Fibroblast of mammary gland (primary cell): ENCODE results near the gene EYA2.

Experiments
- DNase-seq: peaks from one replicate; pipeline ENCODE4 v3.0.0-alpha.2; 2010; ENCODE audit warnings: low read depth
- H3K4me3 ChIP-seq: 2 replicates; pipeline ENCODE4 v1.5.1; 2011; ENCODE audit warnings: low read depth, mild to moderate bottlenecking, low read length, moderate library complexity; ENCODE audit not compliant: control insufficient read depth
- CTCF ChIP-seq: conservative IDR thresholded peaks from 2 replicates; pipeline ENCODE4 v1.5.1; 2011; ENCODE audit warnings: low read depth, low read length, inconsistent platforms; ENCODE audit not compliant: control insufficient read depth, insufficient read depth

Gene EYA2

GRCh38 chr20:47055699-47056369 is 161.2 kb downstream of the EYA2 start:
- DNase-seq, result peak; percentile 71
- TF ChIP-seq CTCF, result no peak
- H3K4me3 ChIP-seq, result no peak overlapping the region

DNA sequence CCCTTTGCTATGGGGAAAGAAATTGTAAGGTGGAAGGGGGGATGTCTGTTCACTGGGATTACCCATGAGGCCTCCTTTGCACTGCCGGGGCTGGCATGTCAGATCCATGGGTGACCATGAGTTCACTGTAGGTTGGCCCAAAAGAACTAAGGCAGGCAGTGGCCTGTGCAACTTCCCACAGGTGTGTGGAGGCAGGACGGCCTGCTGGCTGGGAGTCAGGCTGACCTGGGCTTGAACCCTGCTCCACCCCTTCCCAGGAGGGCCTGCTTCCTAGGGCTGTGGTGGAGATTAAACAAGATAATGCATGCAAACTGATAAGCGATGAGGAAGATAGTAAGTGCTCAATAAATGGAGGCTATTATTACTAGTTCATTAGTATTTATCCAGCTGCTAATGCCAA is 163.0 kb downstream of the EYA2 start:
- H3K4me3 ChIP-seq, result no peak overlapping the region
- TF ChIP-seq CTCF, result no peak
- no peak for DNase-seq

DNA sequence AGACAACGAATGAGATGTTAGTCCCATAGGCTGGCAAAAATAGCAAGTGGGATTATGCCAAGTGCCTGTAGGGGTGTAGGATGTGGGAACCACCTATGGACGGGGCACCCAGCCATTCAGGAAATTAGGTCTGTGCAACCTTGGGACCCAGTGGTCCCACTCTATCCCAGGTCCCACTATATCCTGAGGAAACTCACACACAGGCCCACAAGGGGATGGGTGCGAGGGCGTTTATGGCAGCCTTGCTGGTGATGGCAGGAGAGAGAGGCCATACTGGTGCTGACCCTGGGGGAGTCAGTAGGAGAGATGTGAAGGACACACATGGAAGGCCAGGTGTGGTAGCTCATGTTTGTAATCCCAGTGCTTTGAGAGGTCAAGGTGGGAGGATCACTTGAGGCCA is 163.6 kb downstream of the EYA2 start:
- no peak overlapping the region for H3K4me3 ChIP-seq
- DNase-seq, result no peak
- no peak for TF ChIP-seq CTCF

GRCh38 chr20:47059536-47059935 is 164.9 kb downstream of the EYA2 start:
- no peak for DNase-seq

DNA sequence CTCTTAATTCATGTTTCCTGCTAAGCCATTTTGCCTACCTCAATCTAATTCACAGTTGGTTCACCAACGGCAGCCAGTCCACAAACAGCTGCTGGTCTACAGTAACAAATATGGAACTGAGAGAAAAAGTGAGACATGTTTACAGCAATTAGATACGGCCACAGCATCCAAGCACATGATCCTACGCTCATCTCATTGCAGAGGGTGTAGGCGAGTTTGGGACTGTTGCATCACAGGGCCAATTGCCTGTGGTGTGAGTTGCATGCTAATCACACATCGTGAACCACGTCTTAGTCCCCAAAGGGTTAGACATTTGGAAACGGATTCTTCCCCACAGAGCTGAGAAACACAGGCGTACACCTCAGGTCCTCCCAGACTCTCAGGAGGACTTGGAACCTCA is 166.9 kb downstream of the EYA2 start:
- no peak overlapping the region for H3K4me3 ChIP-seq
- peak; percentile 34 for DNase-seq
- no peak for TF ChIP-seq CTCF

More at GRCh38 chr20:47059536-47059935, 164.9 kb downstream of the EYA2 start:
- H3K4me3 ChIP-seq, result no peak overlapping the region
- no peak for TF ChIP-seq CTCF

- no peak overlapping the region for H3K4me3 ChIP-seq
- no peak for TF ChIP-seq CTCF
Measured at GRCh38 chr20:47062226-47062890, 167.7 kb downstream of the EYA2 start.

More at GRCh38 chr20:47062226-47062890, 167.7 kb downstream of the EYA2 start:
- DNase-seq, result no peak
